A549 (cell line): ENCODE measurements around the gene NXPH1. TPM values are rescaled to one million over a fixed set of nuclear protein-coding genes. Genes with fewer than 3 reads are reported as not detected.

ENCODE experiments used
- ATAC-seq, 2 experiments: fragments of 200-7000 bp in 1 of 2; fragments of >200 bp in 1 of 2; cut with Nextera tagmentation in 1 of 2; cut with Tn5 transposase in 1 of 2; 3 replicates each; pipeline versions ENCODE4 v1.8.0 to v1.9.1; 2018 to 2020; ENCODE audit warnings: mild to moderate bottlenecking in 1 of 2, moderate library complexity in 1 of 2
- CTCF ChIA-PET: fragments of 300-600 bp; sonication (Branson Sonifier 250); formaldehyde crosslinking; extraction: SDS; loops from one replicate; lab custom pipeline; 2021; ENCODE audit warnings: antibody characterized with exemption, inconsistent platforms; lab: Yijun Ruan, JAX
- POLR2A ChIA-PET: fragments of 350-600 bp; formaldehyde crosslinking; extraction: SDS; loops from one replicate; lab custom pipeline; 2021; ENCODE audit warnings: antibody characterized with exemption, inconsistent platforms; lab: Yijun Ruan, JAX
- DNase-seq, 2 experiments: peaks; one replicate each; pipeline versions ENCODE4 v3.0.0 to v3.0.0-alpha.2; 2011 to 2016; ENCODE audit warnings: low read depth in 1 of 2, low spot score in 1 of 2
- FAIRE-seq: peaks from 2 replicates; lab custom pipeline; 2011; peaks lifted over from hg19 to GRCh38; lab: Jason Lieb, UNC
- H3K27ac ChIP-seq, 2 experiments: fragments of >200 bp; sonication (Bioruptor Twin); formaldehyde crosslinking; 3 replicates each; pipeline ENCODE4 v1.5.1; 2016 to 2017
- H3K4me1 ChIP-seq: fragments of >200 bp; sonication (Bioruptor Twin); formaldehyde crosslinking; 3 replicates; pipeline ENCODE4 v1.6.1; 2016
- H3K4me2 ChIP-seq: fragments of >200 bp; sonication (Bioruptor Twin); formaldehyde crosslinking; 3 replicates; pipeline ENCODE4 v1.6.1; 2016
- H3K4me3 ChIP-seq: fragments of >200 bp; sonication (Bioruptor Twin); formaldehyde crosslinking; 3 replicates; pipeline ENCODE4 v1.5.1; 2016
- H3K9me3 ChIP-seq: fragments of >200 bp; sonication (Bioruptor Twin); formaldehyde crosslinking; 3 replicates; pipeline ENCODE4 v1.6.1; 2016
- CHD2 ChIP-seq: fragments of 150-350 bp; IDR thresholded peaks from 2 replicates; pipeline ENCODE4 v1.6.1; 2014; ENCODE audit warnings: low read length; ENCODE audit not compliant: partially characterized antibody
- ESRRA ChIP-seq: fragments of 150-350 bp; IDR thresholded peaks from 2 replicates; pipeline ENCODE4 v1.6.1; 2014; ENCODE audit warnings: mild to moderate bottlenecking, low read length, borderline replicate concordance
- HOXB13 ChIP-seq: fragments of 250-450 bp; sonication (Bioruptor Pico); IDR thresholded peaks from 2 replicates; pipeline ENCODE4 v1.5.0; 2020; ENCODE audit warnings: low read depth, mild to moderate bottlenecking, moderate library complexity
- HOXB5 ChIP-seq: fragments of 250-450 bp; sonication (Bioruptor Pico); IDR thresholded peaks from 2 replicates; pipeline ENCODE4 v1.5.0; 2020; ENCODE audit warnings: mild to moderate bottlenecking, moderate library complexity
- MAZ ChIP-seq: fragments of 150-350 bp; IDR thresholded peaks from 2 replicates; pipeline ENCODE4 v1.6.1; 2014; ENCODE audit warnings: antibody characterized with exemption, low read depth, low read length, borderline replicate concordance
- NFE2L2 ChIP-seq: fragments of 150-350 bp; conservative IDR thresholded peaks from 2 replicates; pipeline ENCODE4 v1.6.1; 2014; ENCODE audit warnings: low read length
- PHF8 ChIP-seq: fragments of 200-600 bp; sonication (generic); IDR thresholded peaks from 2 replicates; pipeline ENCODE4 v1.6.1; 2016; ENCODE audit warnings: low read depth, mild to moderate bottlenecking, antibody characterized with exemption, moderate library complexity, borderline replicate concordance
- RAD21 ChIP-seq, 2 experiments: fragments of >200 bp in 1 of 2; sonication (Bioruptor Twin) in 1 of 2; formaldehyde crosslinking in 1 of 2; IDR thresholded peaks in 1 of 2; conservative IDR thresholded peaks in 1 of 2; 2 replicates in 1 of 2; 3 replicates in 1 of 2; pipeline ENCODE4 v1.6.1; 2012 to 2018; ENCODE audit warnings: inconsistent platforms in 1 of 2
- SMC3 ChIP-seq: fragments of >200 bp; sonication (Bioruptor Twin); formaldehyde crosslinking; IDR thresholded peaks from 3 replicates; pipeline ENCODE4 v1.6.1; 2018; ENCODE audit warnings: inconsistent platforms
- TP53 ChIP-seq: fragments of 250-450 bp; sonication (Bioruptor Pico); IDR thresholded peaks from 2 replicates; pipeline ENCODE4 v1.5.0; 2021; ENCODE audit warnings: mild to moderate bottlenecking, moderate library complexity
- WGBS: methylation state at CpG from one replicate; pipeline ENCODE4 v1.1.6; 2017; ENCODE audit errors: missing lambda C conversion rate; 5-methylcytosine and 5-hydroxymethylcytosine counted together
- polyA plus RNA-seq, 4 experiments: library from polyadenylated mRNA; depleted of rRNA in 3 of 4; stranded (reverse); fragments of >200 nt; fragmentation: RNase III in 1 of 4; extraction: RNeasy Plus Mini Kit Qiagen cat#74134 plus additional on column Dnase treatment in 1 of 4; gene quantifications; 2 replicates in 3 of 4; 3 replicates in 1 of 4; pipeline ENCODE4 v1.2.3, GENCODE V29; 2011 to 2017
- TF ChIP-seq, protein P1 (sequence below): IDR thresholded peaks from 2 replicates; pipeline ENCODE4 v1.6.1; 2012
- TF ChIP-seq, protein P2 (sequence below): fragments of 150-350 bp; IDR thresholded peaks from 2 replicates; pipeline ENCODE4 v1.6.1; 2014; ENCODE audit warnings: low read depth, mild to moderate bottlenecking, low read length
- TF ChIP-seq, protein P3 (sequence below): fragments of >200 bp; sonication (Bioruptor Twin); formaldehyde crosslinking; IDR thresholded peaks from 3 replicates; pipeline ENCODE4 v1.5.1; 2016
- TF ChIP-seq, protein P4 (sequence below): IDR thresholded peaks from 2 replicates; pipeline ENCODE4 v1.6.1; 2012

Gene NXPH1
- polyA plus RNA-seq, 2 of the 4 experiments (the other 2 are of a cell fraction) = not detected

DNA sequence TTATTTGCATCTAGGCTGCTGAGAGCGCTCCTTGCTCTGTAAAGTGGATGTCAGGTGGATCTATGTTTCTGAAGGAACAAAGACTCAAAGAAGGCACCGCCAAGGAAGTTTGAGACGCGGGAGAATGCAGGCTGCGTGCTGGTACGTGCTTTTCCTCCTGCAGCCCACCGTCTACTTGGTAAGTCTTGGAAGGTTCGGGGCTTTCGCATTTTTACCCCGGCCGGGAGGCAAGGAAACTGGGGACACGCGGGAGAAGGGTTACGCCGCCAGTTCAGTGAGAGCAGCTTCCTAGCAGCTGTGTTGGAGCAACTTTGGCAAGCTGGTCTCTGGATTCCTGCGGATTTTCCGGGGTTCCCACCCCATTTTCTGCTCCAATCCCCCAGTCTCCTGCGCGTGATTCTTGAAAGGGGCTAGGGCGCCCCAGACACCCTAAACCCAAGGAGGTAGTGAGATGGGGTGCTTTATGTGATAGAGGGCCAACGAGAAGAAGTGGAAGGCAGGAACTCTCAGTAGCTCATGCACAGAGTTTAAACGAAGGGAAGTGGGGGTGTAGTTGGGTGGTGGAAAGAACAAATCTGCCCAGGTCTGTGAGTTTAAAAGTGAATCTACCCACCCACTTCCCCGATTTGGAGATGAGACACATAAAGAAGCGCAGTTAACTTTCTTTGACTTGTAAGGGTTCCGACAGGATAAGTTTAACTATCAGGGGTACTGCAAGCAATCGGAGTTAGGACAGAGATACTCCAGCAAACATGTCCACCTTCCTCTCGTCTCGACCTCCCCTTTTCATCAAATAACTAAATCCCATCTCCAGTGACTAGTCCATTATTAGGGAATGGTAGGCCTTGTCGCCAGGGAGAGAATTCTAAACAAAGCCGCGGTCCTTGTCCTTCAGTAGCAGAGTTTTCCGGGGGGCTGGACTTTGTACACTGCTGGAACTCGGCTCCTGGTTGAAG lies 2.5 kb downstream of the NXPH1 start:
- no peak for ATAC-seq
- no peak for FAIRE-seq
- Histone ChIP-seq H3K4me1 (no peaks in the 10 kb centered on the region), H3K27ac (no peak overlapping the region), H3K4me2 (no peak overlapping the region), H3K4me3 (no peak overlapping the region), H3K9me3 (no peaks in the 10 kb centered on the region)
- TF ChIP-seq CHD2 (no peak), NFE2L2 (no peak), TP53 (CRISPR knock-in tag) (no peak)
- ChIA-PET POLR2A (no interaction called here), CTCF (interaction anchor here (0.6 to 3.0 kb wide), 5 partner anchors 12 to 304 kb away, joined by 3 to 13 read pairs (median 3); no protein-coding TSS in a partner anchor)
- 32% methylated on average over 33 of the region's 33 CpGs for WGBS
- no peak for DNase-seq

DNA sequence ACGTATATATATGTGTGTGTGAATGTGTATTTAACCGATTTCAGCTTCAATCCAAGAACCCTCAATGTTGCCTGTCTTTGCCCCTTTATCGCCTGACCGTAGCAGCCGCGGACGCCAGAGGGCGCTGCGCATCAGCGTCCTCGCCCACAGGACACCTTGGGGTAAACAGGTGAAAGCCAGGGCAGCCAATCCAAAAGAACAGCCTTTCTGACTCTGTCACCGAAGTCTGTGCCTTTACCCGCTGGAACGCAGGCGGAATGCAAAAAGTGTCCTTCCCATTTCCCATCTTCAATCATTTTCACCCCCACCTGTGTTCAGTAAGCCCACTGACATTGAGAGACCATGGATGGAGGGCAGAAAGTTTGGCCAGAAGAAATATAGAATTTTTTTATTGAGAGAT lies 3.6 kb downstream of the NXPH1 start:
- 0 out of 3 replicates have a peak overlapping the region, but pooled peaks have one; percentile 6 for H3K4me2 ChIP-seq
- ATAC-seq = peak; percentile 60 to 86; a peak in 3 of 6 replicates
- no peak overlapping the region for H3K27ac ChIP-seq
- no peaks in the 10 kb centered on the region for H3K9me3 ChIP-seq
- DNase-seq = peak; percentile 40 to 42
- ChIA-PET CTCF (interaction anchor here (0.6 to 3.0 kb wide), 5 partner anchors 11 to 303 kb away, joined by 3 to 13 read pairs (median 3); no protein-coding TSS in a partner anchor), POLR2A (no interaction called here)
- TF ChIP-seq, protein P1, sequence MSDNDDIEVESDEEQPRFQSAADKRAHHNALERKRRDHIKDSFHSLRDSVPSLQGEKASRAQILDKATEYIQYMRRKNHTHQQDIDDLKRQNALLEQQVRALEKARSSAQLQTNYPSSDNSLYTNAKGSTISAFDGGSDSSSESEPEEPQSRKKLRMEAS = no peak
- TF ChIP-seq, protein P2, sequence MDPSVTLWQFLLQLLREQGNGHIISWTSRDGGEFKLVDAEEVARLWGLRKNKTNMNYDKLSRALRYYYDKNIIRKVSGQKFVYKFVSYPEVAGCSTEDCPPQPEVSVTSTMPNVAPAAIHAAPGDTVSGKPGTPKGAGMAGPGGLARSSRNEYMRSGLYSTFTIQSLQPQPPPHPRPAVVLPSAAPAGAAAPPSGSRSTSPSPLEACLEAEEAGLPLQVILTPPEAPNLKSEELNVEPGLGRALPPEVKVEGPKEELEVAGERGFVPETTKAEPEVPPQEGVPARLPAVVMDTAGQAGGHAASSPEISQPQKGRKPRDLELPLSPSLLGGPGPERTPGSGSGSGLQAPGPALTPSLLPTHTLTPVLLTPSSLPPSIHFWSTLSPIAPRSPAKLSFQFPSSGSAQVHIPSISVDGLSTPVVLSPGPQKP = no peak
- no peak for TF ChIP-seq ESRRA
- TF ChIP-seq, protein P3, sequence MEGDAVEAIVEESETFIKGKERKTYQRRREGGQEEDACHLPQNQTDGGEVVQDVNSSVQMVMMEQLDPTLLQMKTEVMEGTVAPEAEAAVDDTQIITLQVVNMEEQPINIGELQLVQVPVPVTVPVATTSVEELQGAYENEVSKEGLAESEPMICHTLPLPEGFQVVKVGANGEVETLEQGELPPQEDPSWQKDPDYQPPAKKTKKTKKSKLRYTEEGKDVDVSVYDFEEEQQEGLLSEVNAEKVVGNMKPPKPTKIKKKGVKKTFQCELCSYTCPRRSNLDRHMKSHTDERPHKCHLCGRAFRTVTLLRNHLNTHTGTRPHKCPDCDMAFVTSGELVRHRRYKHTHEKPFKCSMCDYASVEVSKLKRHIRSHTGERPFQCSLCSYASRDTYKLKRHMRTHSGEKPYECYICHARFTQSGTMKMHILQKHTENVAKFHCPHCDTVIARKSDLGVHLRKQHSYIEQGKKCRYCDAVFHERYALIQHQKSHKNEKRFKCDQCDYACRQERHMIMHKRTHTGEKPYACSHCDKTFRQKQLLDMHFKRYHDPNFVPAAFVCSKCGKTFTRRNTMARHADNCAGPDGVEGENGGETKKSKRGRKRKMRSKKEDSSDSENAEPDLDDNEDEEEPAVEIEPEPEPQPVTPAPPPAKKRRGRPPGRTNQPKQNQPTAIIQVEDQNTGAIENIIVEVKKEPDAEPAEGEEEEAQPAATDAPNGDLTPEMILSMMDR = peak; percentile 53
- TF ChIP-seq HOXB5 (CRISPR knock-in tag) = no peak
- TF ChIP-seq, protein P4, sequence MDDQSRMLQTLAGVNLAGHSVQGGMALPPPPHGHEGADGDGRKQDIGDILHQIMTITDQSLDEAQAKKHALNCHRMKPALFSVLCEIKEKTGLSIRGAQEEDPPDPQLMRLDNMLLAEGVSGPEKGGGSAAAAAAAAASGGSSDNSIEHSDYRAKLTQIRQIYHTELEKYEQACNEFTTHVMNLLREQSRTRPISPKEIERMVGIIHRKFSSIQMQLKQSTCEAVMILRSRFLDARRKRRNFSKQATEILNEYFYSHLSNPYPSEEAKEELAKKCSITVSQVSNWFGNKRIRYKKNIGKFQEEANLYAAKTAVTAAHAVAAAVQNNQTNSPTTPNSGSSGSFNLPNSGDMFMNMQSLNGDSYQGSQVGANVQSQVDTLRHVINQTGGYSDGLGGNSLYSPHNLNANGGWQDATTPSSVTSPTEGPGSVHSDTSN = no peak
- no peak for TF ChIP-seq HOXB13
- TF ChIP-seq RAD21 (conservative IDR thresholded peaks at IDR 0.05 in 1 of 2, IDR thresholded peaks at IDR 0.05 in 1 of 2) = peak; percentile 47 to 67
- no peak for TF ChIP-seq PHF8
- peak; percentile 59 for TF ChIP-seq SMC3
- H3K4me3 ChIP-seq = no peak overlapping the region
- no peaks in the 10 kb centered on the region for H3K4me1 ChIP-seq
- no peak for FAIRE-seq
- 2% methylated on average over 15 of the region's 15 CpGs for WGBS

DNA sequence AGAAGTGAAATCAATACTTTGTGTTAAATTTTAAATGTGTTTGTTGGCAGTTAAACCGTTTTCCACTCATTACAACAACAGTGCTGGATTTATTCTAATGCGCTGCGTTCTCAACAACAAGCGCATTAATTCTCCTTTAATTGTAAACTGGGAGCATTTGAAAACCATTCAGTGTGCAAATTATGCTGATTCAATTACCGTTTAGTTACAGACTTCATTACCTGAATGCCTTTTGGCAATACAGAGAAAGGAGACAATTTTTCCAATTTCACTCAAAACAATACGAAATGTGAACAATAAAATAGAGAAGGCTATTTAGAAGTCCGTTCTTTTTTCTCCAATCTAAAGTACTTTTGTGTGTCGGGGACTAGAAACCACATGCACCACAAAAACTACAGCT lies 4.2 kb downstream of the NXPH1 start:
- TF ChIP-seq MAZ = no peak
- Histone ChIP-seq H3K9me3 (no peaks in the 10 kb centered on the region), H3K27ac (no peak overlapping the region), H3K4me1 (no peaks in the 10 kb centered on the region), H3K4me3 (no peak overlapping the region), H3K4me2 (no peak overlapping the region)
- ATAC-seq (no peak), DNase-seq (no peak), FAIRE-seq (no peak)
- CTCF ChIA-PET = no interaction called here
- WGBS = 30% methylated on average over 8 of the region's 8 CpGs
- POLR2A ChIA-PET = no interaction called here
